Stimulated activated CD4-positive, alpha-beta T cell treated with anti-CD3 and anti-CD28 coated beads, Interleukin-4, amount 100 ng/mL, for 4 hours (primary cell): Measurements from ENCODE around the gene SLC7A10.
"Not testable (repeated sequence)": the region's sequence is repeated elsewhere in the genome, so short reads cannot be mapped to it uniquely, and the experiment has no call there.

Experiments
- DNase-seq, 2 experiments: peaks; one replicate each; pipeline ENCODE4 v3.0.0-alpha.2; 2020

The SLC7A10 gene

DNA sequence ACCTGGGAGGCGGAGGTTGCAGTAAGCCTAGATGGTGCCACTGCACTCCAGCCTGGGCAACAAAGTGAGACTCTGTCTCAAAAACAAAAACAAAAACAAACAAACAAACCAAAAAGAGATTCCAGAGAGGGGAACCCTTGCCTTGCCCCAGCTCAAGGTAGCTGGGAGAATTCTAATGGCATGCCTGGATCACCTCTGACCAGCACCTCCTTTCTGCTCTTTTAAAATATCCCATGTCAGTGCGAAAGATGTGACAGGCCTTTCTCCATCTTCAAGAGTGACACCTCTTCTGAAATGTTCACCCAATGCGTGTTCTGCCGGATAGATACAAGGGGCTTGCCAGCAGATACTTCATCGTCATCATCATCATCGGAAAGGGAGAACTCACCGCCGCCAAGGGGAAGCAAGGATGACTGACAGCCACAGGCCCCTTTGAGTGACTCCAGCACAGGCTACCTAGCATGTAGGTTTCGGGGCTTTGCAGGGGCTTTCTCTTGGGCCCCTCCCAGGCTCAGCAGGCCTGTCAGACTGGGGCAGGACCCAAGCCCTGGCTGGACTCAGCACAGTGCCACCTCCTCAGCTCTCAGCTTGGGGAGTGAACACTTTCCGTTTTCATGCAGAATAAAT is 50.4 kb downstream of the SLC7A10 start:
- DNase-seq, result no peak

DNA sequence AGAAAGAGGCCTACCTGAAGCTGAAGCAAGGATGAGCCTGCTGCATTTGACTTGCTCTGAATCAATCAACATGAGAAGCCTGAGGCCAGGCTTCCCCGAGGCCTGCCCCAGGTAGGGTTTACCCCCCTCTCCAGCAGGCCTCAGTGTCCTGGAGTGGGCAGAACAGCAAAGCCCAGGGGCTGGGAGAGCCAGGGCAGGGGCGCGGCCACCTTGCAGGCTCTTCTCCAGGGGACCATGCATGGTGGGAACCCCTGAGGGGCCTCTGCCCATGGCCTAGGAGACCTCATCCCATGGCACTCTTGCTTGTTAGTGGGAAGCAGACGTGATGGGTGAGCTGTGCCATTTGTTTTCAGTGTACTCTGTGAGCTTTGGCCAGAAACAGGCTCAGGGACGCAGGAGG is 51.5 kb downstream of the SLC7A10 start:
- DNase-seq, result no peak

DNA sequence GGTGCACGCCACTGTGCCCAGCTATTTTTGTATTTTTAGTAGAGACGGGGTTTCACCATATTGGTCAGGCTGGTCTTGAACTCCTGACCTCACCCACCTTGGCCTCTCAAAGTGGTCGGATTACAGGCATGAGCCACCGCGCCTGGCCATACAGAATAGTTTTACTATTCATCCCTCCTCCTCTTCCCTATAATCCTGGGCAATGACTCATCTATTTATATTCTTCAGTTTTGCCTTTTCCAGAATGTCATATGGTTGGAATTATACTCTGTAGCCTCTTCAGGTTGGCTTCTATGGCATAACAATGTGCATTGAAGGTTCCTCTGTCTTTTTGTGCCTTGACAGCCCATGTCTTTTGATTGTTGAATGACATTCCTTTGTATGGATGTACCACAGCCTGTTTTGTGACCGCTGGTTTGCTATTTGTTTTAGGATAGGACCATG is 53.7 kb downstream of the SLC7A10 start:
- DNase-seq, result no peak

DNA sequence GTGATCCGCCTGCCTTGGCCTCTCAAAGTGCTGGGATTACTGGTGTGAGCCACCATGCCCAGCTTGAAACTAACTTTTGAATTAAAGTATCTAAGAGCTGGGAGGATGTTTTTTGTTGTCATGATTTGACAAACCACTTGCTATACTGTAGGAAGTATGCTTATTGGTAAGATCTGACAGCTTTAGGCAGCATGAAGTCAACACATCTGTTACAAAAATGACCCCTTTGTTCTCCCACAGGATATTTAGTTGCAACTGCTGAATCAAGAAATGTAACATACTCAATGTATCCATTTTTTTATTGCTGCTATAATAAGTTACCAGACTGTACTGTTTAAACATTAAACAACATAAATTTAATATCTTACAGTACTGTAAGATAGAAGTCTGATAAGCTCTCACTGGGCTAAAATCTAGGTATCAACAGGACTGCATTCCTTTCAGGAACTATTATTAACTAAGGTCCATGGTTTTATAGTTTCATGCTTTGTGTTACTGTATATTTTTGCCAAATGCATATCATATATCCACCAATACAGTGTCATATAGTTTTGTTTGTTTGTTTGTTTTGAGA is 54.3 kb downstream of the SLC7A10 start:
- DNase-seq, result no peak

DNA sequence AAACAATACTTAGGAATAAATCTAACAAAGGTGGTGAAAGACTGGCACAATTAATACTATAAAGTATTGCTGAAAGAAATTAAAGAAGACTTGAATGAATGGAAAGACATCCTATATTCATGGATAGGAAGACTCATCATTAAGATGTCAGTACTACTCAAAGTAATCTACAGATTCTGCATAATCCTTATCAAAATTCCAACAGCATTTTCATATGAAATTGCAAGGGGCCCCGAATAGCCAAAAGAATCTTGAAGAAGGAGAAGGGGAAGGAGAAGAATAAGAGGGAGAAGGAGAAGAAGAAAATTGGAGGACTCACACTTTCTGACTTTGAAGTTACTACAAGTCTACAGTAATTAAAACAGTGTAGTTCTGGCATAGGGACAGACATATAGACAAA is 57.1 kb downstream of the SLC7A10 start:
- DNase-seq, result no peak

DNA sequence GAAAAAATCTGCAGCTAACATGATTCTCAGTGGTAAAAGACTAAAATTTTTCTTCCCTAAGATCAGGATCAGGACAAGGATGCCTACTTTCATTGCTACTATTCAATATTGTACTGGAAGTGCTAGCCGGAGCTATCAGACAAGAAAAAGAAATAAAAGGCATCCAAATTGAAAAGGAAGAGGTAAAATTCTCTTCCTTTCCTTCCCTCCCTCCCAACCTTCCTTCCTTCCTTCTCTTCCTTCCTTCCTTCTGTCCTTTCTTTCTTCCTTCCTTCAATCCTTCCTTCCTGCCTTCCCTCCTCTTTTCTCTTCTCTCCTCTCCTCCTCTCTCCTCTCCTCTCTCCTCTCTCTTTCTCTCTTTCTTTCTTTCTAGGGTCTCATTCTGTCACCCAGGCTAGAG is 58.2 kb downstream of the SLC7A10 start:
- no peak for DNase-seq

DNA sequence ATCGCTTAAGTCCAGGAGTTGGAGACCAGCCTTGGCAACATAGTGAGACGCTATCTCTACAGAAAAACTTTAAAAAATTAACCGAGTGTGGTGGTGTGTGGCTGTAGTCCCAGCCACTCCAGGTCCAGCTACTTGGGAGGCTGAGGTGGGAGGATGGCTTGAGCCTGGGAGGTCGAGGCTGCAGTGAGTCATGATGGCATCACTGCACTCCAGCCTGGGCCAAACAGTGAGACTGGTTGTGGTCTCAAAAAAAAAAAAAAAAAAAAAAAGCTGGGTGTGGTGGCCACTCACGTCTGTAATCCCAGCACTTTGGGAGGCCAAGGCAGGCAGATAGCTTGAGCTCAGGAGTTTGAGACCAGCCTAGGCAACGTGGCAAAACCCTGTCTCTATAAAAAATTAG is 59.6 kb downstream of the SLC7A10 start:
- DNase-seq, result not testable (repeated sequence)

DNA sequence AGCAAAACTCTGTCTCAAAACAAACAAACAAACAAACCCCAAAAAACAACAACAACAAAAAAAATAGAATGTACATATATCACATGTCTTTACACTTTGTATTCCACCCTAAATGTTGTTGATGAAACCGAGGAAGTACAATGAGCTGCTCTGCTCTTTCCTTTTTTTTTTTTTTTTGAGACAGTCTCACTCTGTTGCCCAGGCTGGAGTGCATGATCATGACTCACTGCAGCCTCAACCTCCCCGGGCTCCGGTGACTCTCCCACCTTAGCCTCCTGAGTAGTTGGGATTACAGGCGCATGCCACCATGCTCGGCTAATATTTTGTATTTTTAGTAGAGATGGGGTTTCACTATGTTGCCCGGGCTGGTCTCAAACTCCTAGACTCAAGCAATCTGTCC is 62.2 kb downstream of the SLC7A10 start:
- no peak for DNase-seq

DNA sequence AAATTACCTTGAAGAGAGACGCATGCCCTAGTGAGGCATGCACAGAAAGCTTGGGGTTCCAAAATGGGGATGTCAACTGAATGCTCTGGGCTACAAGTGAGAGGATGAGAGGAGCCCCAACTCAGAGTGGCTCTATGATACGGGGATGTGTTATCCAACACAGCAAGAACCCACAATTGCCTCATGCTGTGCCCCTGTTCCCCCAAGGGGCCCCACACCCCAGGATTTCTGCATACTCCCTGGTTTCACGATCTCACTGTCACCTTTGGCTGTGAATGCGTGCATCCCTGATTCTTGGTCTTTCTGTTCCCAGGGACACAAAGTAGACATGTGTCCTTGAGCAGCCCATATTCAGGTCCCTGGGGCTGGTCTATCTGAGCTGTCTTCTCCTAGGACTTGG is 64.4 kb downstream of the SLC7A10 start:
- no peak for DNase-seq

DNA sequence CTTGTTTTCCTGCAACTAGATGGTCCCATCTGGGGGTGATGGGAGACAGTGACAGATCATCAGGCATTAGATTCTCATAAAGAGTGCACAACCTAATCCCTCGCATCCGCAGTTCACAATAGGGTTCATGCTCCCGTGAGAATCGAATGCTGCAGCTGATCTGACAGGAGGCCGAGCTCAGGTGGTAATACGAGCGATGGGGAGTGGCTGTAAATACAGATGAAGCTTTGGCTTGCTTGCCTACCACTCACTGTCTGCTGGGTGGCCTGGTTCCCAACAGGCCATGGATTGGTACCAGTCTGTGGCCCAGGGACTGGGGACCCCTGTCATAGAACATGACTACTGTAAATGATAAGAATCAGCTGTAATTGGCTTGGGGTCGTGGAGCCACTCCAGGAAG is 65.8 kb downstream of the SLC7A10 start:
- no peak for DNase-seq

DNA sequence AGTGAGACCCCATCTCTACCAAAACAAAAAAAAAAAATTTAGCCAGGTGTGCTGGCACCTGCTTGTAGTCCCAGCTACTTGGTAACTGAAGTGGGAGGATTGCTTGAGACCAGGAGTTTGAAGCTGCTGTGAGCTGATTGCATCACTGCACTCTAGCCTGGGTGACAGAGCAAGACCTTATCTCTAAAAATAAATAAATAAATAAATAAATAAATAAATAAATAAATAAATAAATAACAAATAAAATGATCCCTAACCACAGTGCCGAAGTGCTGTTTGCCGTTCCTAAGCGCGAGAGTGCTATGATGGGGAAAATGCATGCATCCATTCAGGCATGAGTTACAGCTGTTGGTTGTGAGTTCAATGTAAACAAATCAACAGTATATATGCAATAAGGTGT is 66.5 kb downstream of the SLC7A10 start:
- no peak for DNase-seq
